Measurements from ENCODE around the gene SMPD3. TPM values are rescaled to one million over a fixed set of nuclear protein-coding genes. Genes with fewer than 3 reads are reported as not detected.

SMPD3 gene
- total RNA-seq, 1 donor from 2014 or later = 8.8 TPM

- intact Hi-C loops (cut with micrococcal nuclease) = no loop called here
Observed at GRCh38 chr16:68406458-68407152, 41.7 kb downstream of the SMPD3 start.

- intact Hi-C loops (cut with micrococcal nuclease) = loop anchor here (5.0 kb wide), 1 partner anchor 38 kb away; no protein-coding TSS in a partner anchor
Observed at GRCh38 chr16:68404736-68405345, 43.5 kb downstream of the SMPD3 start.

DNA sequence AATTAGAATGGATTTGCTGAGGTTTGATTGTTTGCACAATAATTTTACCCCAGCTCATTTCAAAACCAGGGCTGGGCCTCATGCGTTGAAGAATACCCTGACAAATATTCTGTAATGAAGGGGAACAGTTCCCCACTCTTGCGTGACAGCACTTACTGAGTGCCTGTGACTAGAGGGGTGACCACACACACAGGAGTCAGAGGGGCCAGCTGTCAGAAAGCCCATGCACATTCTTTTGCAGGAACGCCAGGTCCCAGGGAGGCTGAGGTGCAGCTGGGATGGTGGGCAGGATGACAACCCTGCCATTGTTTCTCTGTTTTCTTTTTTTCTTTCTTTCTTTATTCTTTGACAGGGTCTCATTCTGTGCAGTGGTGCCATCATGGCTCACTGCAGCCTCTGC is 44.6 kb downstream of the SMPD3 start:
- intact Hi-C loops (cut with micrococcal nuclease) = loop anchor here (5.0 kb wide), 1 partner anchor 36 kb away; no protein-coding TSS in a partner anchor

GRCh38 chr16:68403177-68403576 is 45.1 kb downstream of the SMPD3 start:
- intact Hi-C loops (cut with micrococcal nuclease) = loop anchor here (5.0 kb wide), 1 partner anchor 36 kb away; no protein-coding TSS in a partner anchor

DNA sequence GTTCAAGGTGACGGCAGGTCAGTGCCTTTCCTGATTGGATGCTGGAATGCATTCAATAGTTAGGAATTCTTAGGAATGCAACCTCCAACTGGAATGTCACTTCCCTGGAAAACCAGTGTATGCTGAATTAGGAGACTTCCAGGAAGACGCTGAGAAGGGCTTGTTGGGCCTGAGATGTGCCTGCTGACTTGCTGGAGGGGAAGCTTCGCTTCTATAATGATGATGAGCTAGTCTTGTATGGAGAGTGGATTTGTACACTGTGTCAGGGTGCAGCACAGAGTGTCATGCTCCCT is 45.6 kb downstream of the SMPD3 start:
- intact Hi-C loops (cut with micrococcal nuclease) = loop anchor here (5.0 kb wide), 1 partner anchor 35 kb away; no protein-coding TSS in a partner anchor

DNA sequence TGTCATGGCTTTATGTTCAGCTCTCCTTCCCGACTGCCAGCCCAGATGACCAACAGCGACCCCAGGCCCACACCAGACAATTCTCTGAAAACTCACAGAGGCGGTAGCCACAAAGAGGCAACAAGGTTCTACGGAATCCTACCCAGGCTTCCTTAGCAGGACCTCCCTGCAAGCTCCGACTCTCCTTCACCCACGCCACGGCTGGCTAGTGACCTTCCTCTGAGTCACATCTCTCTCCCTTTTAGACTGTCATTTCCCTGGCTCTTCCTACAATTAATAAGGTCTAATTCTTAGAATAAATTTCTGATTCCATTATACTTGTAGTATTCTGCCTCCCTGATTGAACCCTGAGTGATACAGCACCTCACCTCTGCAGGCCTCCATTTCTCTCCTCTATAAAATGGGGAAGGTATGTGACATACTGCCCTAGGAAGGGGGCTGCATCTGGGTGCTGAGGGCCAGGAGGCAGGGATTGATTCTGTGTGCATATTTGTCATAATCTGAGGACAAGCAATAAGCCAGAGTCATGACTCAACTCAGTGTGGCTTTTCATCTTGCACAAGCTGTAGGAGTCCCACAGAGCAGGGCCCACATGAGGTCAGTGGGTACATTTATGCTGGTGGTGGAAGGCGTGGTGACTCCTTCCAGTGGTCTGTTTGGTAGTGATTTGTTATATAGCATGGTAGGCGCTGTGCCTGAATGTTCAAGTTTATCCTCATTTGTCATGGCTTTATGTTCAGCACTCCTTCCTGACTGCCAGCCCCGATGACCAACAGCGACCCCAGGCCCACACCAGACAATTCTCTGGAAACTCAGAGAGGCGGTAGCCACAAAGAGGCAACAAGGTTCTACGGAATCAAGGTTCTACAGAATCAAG is 46.2 kb downstream of the SMPD3 start:
- intact Hi-C loops (cut with micrococcal nuclease) = loop anchor here (5.0 kb wide), 1 partner anchor 35 kb away; no protein-coding TSS in a partner anchor

DNA sequence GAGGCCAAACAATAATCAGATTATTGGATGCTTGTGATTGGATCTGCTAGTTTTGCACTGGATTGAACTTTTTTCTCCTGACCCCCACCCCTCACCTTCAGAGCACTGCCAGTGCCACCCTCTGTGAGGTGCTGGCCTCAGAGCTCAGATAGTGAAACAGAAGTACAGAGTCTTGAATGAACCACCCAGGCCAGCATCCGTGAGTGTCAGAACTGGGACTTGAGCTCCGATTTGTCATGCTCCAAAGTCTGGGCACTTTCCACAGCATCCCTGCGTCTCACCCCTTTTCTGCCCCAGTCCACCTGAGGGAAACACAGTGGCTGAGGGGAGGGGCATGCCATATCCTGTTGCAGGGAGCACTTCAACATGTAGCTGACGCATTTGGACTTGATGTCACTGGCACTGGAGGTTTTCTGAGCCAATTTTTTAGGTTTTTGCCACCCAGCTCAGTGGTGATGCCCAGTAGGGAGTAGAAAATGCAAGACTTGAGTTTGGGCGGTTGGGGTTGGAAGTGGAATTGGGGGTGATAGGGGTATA is 47.3 kb downstream of the SMPD3 start:
- intact Hi-C loops (cut with micrococcal nuclease) = loop anchor here (5.0 kb wide), 1 partner anchor 34 kb away; no protein-coding TSS in a partner anchor

- intact Hi-C loops (cut with micrococcal nuclease) = loop anchor here (5.0 kb wide), 1 partner anchor 33 kb away; no protein-coding TSS in a partner anchor
Observed at GRCh38 chr16:68400083-68400923, 48.0 kb downstream of the SMPD3 start.

GRCh38 chr16:68399456-68399855 is 48.9 kb downstream of the SMPD3 start:
- intact Hi-C loops (cut with micrococcal nuclease) = no loop called here

GRCh38 chr16:68397710-68398201 is 50.6 kb downstream of the SMPD3 start:
- intact Hi-C loops (cut with micrococcal nuclease) = no loop called here

GRCh38 chr16:68396481-68396880 is 51.8 kb downstream of the SMPD3 start:
- intact Hi-C loops (cut with micrococcal nuclease) = loop anchor here (1.0 kb wide), 3 partner anchors 22 to 114 kb away; partner anchors contain the start of gene SMPD3

DNA sequence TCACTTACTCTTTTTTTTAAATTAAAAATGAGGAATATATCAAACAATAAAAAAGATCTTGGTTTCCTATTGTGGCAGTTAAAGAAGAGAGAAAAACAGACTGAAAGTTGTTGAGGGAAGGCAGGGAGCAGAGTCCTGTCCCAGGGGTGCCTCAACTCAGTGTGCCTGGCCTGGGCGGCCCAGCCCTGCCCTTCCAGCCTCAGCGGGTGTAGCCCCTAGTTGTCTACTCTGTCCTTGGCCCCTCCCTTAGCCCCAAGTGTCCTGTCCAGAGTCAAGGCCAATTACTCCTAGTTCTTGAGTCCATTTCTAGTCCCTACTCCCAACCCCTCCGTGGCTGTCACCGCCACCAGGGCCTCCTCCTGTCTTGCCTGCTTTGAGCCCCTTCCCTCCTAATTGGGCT is 52.5 kb downstream of the SMPD3 start:
- intact Hi-C loops (cut with micrococcal nuclease) = loop anchor here (1.0 kb wide), 3 partner anchors 22 to 114 kb away; partner anchors contain the start of gene SMPD3

- intact Hi-C loops (cut with micrococcal nuclease) = no loop called here
Observed at GRCh38 chr16:68395167-68395786, 53.0 kb downstream of the SMPD3 start.

- intact Hi-C loops (cut with micrococcal nuclease) = no loop called here
Observed at GRCh38 chr16:68393333-68393732, 55.0 kb downstream of the SMPD3 start.

- intact Hi-C loops (cut with micrococcal nuclease) = no loop called here
Observed at GRCh38 chr16:68389750-68390371, 58.4 kb downstream of the SMPD3 start.

GRCh38 chr16:68389006-68389405 is 59.3 kb downstream of the SMPD3 start:
- intact Hi-C loops (cut with micrococcal nuclease) = no loop called here

DNA sequence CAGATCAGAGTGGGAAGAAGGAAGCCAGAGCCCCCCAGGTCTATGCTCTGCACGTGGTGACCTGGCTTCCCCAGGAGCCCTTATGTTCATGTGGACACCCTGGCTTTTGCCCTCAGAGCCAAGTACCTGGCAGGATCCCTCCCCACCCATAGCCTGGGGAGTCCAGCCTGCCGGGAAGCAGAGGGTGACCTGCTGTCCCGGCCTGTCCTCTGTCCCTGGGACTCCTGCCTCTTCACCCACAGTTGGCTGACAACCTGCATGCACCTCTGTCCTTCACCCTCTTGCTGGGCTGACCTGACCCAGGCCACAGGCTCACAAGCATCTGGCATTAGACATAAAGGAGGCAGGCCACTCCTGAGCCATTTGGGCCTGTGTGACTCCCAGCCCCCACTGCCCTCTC is 60.2 kb downstream of the SMPD3 start:
- intact Hi-C loops (cut with micrococcal nuclease) = no loop called here

- intact Hi-C loops (cut with micrococcal nuclease) = no loop called here
Observed at GRCh38 chr16:68387301-68387700, 61.0 kb downstream of the SMPD3 start.

- intact Hi-C loops (cut with micrococcal nuclease) = no loop called here
Observed at GRCh38 chr16:68386628-68387027, 61.7 kb downstream of the SMPD3 start.

All from T-helper 1 cell treated with Interleukin-12 subunit alpha and Interleukin-12 subunit beta and Interleukin-4 antibody, amounts not matched to agents 30 ng/mL and 1 ng/mL, for 36 hours (primary cell).